ENCODE measurements around the gene MAD2L1BP.
"Not testable (repeated sequence)": the region's sequence is repeated elsewhere in the genome, so short reads cannot be mapped to it uniquely, and the experiment has no call there.

Gene MAD2L1BP

GRCh38 chr6:43645613-43645964 is 9.9 kb downstream of the MAD2L1BP start:
- no peak for DNase-seq (ENCODE audit: low spot score)
- in situ Hi-C loops (cut with MboI; ENCODE audit: low pct_unique_long_range_greater_than_20kb, low sequenced_read_pairs, unreplicated experiment) = no loop called here
- TF ChIP-seq CTCF (IDR thresholded peaks at IDR 0.05; ENCODE audit: extremely low read depth, insufficient read depth, missing control alignments) = no peak

- DNase-seq (ENCODE audit: low spot score) = no peak
- TF ChIP-seq CTCF (IDR thresholded peaks at IDR 0.05; ENCODE audit: extremely low read depth, insufficient read depth, missing control alignments) = no peak
- in situ Hi-C loops (cut with MboI; ENCODE audit: low pct_unique_long_range_greater_than_20kb, low sequenced_read_pairs, unreplicated experiment) = no loop called here
These were observed 12.0 kb downstream of the MAD2L1BP start for GRCh38 chr6:43647613-43648012.

DNA sequence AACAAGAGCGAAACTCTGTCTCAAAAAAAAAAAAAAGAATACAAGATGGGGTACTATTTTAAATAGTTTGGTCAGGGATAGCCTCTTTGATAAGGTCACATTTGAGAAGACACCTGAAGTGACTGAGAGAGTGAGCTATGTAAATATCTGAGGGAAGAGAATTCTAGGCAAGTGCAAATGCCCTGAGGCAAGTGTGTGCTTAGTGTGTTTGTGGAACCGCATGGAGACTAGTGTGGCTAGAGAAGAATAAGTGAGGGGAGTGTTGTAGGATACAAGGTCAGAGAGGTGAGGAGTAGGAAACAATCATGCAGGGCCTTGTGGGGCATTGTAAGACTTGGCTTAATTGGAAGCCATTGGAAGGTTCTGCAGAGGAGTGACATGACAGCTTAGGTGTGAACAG is 12.6 kb downstream of the MAD2L1BP start:
- no peak for DNase-seq (ENCODE audit: low spot score)
- in situ Hi-C loops (cut with MboI; ENCODE audit: low pct_unique_long_range_greater_than_20kb, low sequenced_read_pairs, unreplicated experiment) = no loop called here
- no peak for TF ChIP-seq CTCF (IDR thresholded peaks at IDR 0.05; ENCODE audit: extremely low read depth, insufficient read depth, missing control alignments)

DNA sequence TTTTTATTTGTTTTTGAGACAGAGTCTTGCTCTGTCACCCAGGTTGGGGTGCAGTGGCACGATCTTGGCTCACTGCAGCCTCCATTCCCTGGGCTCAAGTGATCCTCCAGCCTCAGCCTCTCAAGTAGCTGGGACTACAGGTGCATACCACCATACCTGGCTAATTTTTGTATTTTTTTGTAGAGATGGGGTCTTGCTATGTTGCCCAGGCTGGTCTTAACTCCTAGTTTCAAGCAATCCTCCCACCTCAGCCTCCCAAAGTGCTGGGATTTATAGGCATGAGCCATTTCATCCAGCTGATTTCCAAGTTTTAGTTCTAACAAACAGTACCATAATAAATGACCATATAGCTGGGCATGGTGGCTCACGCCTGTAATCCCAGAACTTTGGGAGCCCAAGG is 17.2 kb downstream of the MAD2L1BP start:
- in situ Hi-C loops (cut with MboI; ENCODE audit: low pct_unique_long_range_greater_than_20kb, low sequenced_read_pairs, unreplicated experiment); DNase-seq (ENCODE audit: low spot score): not testable (repeated sequence)

DNA sequence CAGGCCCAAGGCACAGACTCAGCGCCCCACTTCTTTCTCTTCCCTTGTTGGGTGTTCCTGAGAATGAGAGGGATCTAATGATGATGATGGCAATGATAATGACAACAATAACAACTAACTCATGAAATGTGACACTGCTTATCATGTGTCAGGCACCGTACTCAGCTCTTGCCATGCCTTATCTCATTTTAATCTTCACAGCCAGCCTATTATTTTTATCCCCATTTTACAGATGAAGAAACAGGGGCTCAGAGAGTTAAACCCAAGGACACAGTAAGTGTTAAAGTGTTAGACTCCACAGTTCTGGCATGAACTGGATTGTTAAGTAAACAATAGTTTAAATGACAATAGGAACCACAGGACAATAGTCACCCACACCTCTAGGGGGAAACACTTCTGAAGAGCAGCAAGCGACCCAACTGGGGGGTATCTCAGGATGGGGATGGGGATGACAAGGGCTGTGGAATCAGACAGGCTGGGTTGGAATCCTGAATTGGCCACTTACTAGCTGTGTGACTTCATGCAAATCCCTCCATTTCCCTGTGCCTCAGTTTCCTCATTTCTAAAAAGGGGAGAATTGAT is 21.7 kb downstream of the MAD2L1BP start:
- DNase-seq (ENCODE audit: low spot score) = no peak
- TF ChIP-seq CTCF (IDR thresholded peaks at IDR 0.05; ENCODE audit: extremely low read depth, insufficient read depth, missing control alignments) = no peak
- in situ Hi-C loops (cut with MboI; ENCODE audit: low pct_unique_long_range_greater_than_20kb, low sequenced_read_pairs, unreplicated experiment) = no loop called here

DNA sequence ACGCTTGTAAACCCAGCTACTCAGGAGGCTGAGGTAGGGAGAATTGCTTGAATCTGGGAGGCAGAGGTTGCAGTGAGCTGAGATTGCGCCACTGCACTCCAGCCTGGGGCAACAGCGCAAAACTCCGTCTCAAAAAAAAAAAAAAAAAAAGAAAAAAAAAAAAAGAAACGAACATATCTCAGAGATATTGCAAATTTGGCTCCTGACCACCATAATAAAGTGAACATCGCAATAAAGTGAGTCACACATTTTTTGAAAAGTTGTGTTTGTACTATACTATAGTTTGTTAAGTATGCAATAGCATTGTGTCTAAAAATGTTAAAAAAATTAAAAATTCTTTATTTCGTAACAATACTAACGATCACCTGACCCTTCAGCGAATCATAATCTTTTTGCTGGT is 22.5 kb downstream of the MAD2L1BP start:
- no peak for TF ChIP-seq CTCF (IDR thresholded peaks at IDR 0.05; ENCODE audit: extremely low read depth, insufficient read depth, missing control alignments)
- in situ Hi-C loops (cut with MboI; ENCODE audit: low pct_unique_long_range_greater_than_20kb, low sequenced_read_pairs, unreplicated experiment) = no loop called here

DNA sequence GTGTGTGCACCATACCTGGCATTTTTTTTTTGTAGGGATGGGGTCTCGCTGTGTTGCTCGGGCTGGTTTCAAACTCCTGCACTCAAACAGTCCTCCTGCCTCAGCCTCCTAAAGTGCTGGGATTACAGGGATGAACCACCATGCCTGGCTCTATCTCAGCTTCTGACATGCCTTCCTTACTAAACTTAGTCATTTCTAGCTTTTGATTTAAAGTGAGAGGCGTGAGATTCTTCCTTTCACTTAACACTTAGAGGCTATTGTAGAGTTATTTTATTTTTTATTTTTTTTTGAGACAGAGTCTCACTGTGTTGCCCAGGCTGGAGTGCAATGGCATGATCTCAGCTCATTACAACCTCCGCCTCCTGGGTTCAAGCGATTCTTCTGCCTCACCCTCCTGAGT is 27.3 kb downstream of the MAD2L1BP start:
- in situ Hi-C loops (cut with MboI; ENCODE audit: low pct_unique_long_range_greater_than_20kb, low sequenced_read_pairs, unreplicated experiment); DNase-seq (ENCODE audit: low spot score): not testable (repeated sequence)

More for the DNA sequence above, 22.5 kb downstream of the MAD2L1BP start:
- DNase-seq (ENCODE audit: low spot score) = no peak

DNA sequence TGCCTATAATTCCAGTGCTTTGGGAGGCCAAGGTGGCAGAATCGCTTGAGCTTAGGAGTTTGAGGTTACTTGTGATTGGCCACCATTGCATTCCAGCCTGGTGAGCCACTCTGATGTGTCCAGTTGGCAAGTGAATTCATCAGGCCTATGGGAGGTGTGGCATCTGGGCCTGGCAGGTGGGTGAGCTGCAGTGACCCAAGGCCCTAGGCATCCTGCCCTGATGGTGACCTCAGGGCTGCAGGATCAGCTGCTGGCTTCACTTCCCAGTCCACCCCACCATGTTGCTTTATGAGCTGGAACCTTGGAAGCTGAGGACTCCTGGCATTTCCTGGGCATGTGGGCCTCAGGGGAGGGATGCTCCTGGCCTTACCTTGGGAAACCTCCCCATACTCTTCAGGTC is 29.7 kb downstream of the MAD2L1BP start:
- no peak for DNase-seq (ENCODE audit: low spot score)
- no peak for TF ChIP-seq CTCF (IDR thresholded peaks at IDR 0.05; ENCODE audit: extremely low read depth, insufficient read depth, missing control alignments)
- in situ Hi-C loops (cut with MboI; ENCODE audit: low pct_unique_long_range_greater_than_20kb, low sequenced_read_pairs, unreplicated experiment) = no loop called here

Data from GM13977 (cell line).